ENCODE data around the gene CDC7.

DNA sequence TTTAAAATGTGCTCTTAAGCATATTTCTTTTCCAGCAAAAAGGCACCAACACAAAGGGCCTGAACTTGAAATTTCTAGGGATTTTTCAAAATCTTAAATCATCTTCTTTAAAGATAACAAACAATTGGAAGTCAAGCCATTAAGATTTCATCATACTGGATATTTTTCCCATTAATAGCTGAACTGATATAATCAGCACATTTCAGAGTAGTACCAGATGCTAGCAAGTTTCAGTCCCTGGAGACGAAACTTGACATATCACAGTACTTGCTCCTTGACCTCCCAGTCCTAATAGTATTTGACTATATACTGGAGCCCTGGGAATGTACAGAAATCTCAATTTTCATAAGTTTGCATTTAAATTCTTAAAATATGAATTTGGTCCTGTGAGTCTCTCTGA, 10.2 kb upstream of the CDC7 start:
- TF ChIP-seq, protein P1, sequence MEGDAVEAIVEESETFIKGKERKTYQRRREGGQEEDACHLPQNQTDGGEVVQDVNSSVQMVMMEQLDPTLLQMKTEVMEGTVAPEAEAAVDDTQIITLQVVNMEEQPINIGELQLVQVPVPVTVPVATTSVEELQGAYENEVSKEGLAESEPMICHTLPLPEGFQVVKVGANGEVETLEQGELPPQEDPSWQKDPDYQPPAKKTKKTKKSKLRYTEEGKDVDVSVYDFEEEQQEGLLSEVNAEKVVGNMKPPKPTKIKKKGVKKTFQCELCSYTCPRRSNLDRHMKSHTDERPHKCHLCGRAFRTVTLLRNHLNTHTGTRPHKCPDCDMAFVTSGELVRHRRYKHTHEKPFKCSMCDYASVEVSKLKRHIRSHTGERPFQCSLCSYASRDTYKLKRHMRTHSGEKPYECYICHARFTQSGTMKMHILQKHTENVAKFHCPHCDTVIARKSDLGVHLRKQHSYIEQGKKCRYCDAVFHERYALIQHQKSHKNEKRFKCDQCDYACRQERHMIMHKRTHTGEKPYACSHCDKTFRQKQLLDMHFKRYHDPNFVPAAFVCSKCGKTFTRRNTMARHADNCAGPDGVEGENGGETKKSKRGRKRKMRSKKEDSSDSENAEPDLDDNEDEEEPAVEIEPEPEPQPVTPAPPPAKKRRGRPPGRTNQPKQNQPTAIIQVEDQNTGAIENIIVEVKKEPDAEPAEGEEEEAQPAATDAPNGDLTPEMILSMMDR (IDR thresholded peaks at IDR 0.05), result no peak
- TF ChIP-seq POLR2A (IDR thresholded peaks at IDR 0.05), result no peak
